Prostate gland (tissue), 2 donors: Measurements from ENCODE around the gene KCNJ4. TPM values are rescaled to one million over a fixed set of nuclear protein-coding genes. Genes with fewer than 3 reads are reported as not detected.

ENCODE experiments used
- DNase-seq: peaks from one replicate; pipeline ENCODE4 v3.0.0-alpha.2; 2019; ENCODE audit warnings: low spot score
- H3K27ac ChIP-seq, 2 donors: fragments of 200-600 bp; sonication (generic); 2 replicates each; pipeline ENCODE4 v1.5.1; 2017 to 2019
- H3K27me3 ChIP-seq: fragments of 200-600 bp; sonication (generic); replicated peaks from 2 replicates; pipeline ENCODE4 v1.5.1; 2019; ENCODE audit not compliant: insufficient read depth
- H3K36me3 ChIP-seq, 2 donors: fragments of 200-600 bp; sonication (generic); 1 replicate in 1 of 2; 2 replicates in 1 of 2; pipeline versions ENCODE4 v1.5.1 to v1.8.1; 2017 to 2019
- H3K4me1 ChIP-seq: fragments of 200-600 bp; sonication (generic); replicated peaks from 2 replicates; pipeline ENCODE4 v1.5.1; 2019
- H3K4me3 ChIP-seq, 2 donors: fragments of 200-600 bp; sonication (generic); 2 replicates each; pipeline ENCODE4 v1.5.1; 2017 to 2019
- H3K9me3 ChIP-seq: fragments of 200-600 bp; sonication (generic); 2 replicates; pipeline ENCODE4 v1.5.1; 2017
- POLR2A ChIP-seq: fragments of 450-650 bp; IDR thresholded peaks from one replicate; pipeline ENCODE4 v1.6.1; 2016; ENCODE audit warnings: antibody characterized with exemption, mild to moderate bottlenecking
- POLR2AphosphoS5 ChIP-seq: sonication (generic); formaldehyde crosslinking; IDR thresholded peaks from one replicate; pipeline ENCODE4 v1.6.1; 2017; ENCODE audit warnings: antibody characterized with exemption
- WGBS: methylation state at CpG from one replicate; pipeline ENCODE4 v1.1.5; 2018; 5-methylcytosine and 5-hydroxymethylcytosine counted together
- intact Hi-C: fragments of 100-400 bp; cut with DNase I; formaldehyde crosslinking; loops from one replicate; pipeline ENCODE4 v1.14.2; 2022
- total RNA-seq, 2 donors: library from RNA; depleted of rRNA; stranded (reverse); fragments of >200 nt; gene quantifications; one replicate each; pipeline ENCODE4 v1.1.0, GENCODE V29; 2016
- TF ChIP-seq, protein P1 (sequence below), 4 experiments: fragments of 200-600 bp in 2 of 4; fragments of 450-650 bp in 2 of 4; sonication (generic) in 2 of 4; IDR thresholded peaks; 1 replicate in 3 of 4; 2 replicates in 1 of 4; pipeline ENCODE4 v1.5.1; 2016 to 2019; ENCODE audit warnings: antibody characterized with exemption in 4 of 4, mild to moderate bottlenecking in 2 of 4, moderate library complexity in 2 of 4

The KCNJ4 gene
- total RNA-seq, 2 donors from 2014 or later, result 3.2 TPM; not detected in 1

DNA sequence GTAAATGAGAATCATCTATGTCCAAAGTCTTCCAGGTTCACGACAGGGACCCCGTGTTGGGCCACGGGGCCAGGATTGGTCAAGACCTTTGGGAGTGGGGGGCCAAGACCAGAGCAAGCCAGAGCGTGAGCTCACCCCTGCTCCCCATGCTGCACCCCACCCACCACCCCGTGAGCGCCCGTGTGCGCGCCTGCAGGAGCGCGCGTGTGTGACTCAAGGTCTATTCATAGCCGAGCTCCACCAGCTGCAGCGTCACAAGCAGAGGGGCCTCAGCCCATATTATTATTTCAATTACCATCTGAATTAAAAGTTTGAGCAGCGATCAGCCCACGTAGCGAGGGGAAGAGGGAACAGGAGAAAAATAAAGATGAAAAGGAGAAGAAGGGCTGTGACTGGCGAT is 5.2 kb downstream of the KCNJ4 start:
- Histone ChIP-seq H3K27me3 (no peaks in the 10 kb centered on the region), H3K9me3 (no peaks in the 10 kb centered on the region), H3K36me3 (no peaks in the 10 kb centered on the region), H3K4me1 (no peaks in the 10 kb centered on the region), H3K27ac (no peak overlapping the region), H3K4me3 (no peak overlapping the region)
- WGBS, result 76% methylated on average over 18 of the region's 18 CpGs
- DNase-seq, result no peak
- intact Hi-C loops, result no loop called here
- TF ChIP-seq POLR2A, result no peak
- TF ChIP-seq, protein P1, sequence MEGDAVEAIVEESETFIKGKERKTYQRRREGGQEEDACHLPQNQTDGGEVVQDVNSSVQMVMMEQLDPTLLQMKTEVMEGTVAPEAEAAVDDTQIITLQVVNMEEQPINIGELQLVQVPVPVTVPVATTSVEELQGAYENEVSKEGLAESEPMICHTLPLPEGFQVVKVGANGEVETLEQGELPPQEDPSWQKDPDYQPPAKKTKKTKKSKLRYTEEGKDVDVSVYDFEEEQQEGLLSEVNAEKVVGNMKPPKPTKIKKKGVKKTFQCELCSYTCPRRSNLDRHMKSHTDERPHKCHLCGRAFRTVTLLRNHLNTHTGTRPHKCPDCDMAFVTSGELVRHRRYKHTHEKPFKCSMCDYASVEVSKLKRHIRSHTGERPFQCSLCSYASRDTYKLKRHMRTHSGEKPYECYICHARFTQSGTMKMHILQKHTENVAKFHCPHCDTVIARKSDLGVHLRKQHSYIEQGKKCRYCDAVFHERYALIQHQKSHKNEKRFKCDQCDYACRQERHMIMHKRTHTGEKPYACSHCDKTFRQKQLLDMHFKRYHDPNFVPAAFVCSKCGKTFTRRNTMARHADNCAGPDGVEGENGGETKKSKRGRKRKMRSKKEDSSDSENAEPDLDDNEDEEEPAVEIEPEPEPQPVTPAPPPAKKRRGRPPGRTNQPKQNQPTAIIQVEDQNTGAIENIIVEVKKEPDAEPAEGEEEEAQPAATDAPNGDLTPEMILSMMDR (IDR thresholded peaks at IDR 0.05), result no peak

DNA sequence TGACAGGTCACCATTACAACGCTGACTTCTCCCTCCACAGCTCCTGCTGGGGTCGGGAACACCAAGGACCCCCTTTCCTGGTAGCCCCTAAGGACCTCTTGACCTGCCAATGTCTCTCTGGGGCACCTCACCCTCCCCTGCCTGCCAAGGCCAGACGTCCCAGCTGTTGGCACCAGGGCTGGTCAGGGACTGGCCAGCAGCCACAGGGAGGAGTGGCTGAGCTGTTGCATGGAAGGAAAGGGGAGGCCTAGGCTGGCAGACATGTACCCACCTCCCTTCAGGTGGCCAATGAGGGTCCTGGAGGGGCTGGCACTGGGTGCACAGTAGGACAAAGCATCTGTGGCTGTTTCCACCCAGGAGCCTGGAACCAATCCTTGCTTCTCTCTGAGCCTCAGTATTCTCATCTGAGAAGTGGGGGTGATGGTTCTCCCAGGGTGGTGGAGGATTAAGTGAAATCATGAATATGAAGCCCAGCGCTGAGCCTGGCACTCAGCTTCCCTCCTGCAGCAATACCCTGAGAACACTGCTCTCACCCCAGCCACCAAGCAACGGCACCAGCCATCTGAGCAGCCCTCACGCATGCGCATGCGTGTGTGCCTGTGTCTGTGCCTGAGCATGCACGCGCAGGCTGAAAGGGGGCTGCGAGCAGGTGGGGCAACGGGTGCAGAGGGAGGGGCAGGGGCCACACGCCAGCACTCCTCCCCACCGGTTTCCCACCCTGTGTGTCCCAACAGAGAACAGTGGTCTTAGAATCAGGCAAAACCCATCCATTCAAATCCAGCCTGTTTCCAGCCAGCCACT is 5.9 kb downstream of the KCNJ4 start:
- Histone ChIP-seq H3K4me1 (no peaks in the 10 kb centered on the region), H3K9me3 (no peaks in the 10 kb centered on the region), H3K36me3 (no peaks in the 10 kb centered on the region), H3K27me3 (no peaks in the 10 kb centered on the region), H3K4me3 (no peak overlapping the region), H3K27ac (no peak overlapping the region)
- TF ChIP-seq POLR2AphosphoS5 (no peak), POLR2A (no peak)
- TF ChIP-seq, protein P1 (IDR thresholded peaks at IDR 0.05), result no peak
- no peak for DNase-seq
- WGBS, result 65% methylated on average over 14 of the region's 14 CpGs
- intact Hi-C loops, result no loop called here

DNA sequence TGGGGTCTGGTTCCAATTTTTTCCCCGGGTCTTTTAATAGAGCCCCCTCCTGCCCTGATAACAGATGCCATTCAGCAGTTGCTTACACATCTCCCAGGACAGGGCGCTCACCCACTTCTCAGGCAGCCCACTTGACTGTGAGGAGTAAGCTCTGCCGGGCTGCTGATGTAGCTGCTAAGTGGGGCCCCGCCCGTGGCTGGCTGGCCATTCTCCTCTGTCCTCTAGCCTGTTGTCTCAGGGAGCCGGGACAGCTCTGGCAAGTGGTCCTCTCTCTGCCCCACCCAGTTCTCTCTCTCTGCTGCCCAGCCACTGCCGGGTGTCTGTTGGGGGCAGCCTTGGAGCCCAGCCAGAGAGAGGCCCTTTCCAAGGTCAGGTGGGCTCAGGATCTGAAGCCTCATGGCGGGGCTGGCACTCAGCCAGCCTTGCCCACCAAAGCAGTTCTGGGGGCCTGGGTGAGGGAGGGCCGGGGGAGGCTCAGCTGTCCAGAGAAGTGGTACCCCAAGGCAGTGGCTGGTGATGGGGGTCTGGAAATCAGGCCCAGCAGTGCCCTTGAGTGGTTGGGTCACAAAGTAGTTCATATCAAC is 8.9 kb downstream of the KCNJ4 start:
- DNase-seq, result no peak
- H3K27ac ChIP-seq, result no peak overlapping the region
- no peak overlapping the region for H3K4me3 ChIP-seq
- intact Hi-C loops, result no loop called here
- 56% methylated on average over 8 of the region's 9 CpGs for WGBS
- no peaks in the 10 kb centered on the region for H3K9me3 ChIP-seq
- TF ChIP-seq POLR2A, result no peak
- TF ChIP-seq POLR2AphosphoS5, result no peak
- TF ChIP-seq, protein P1 (IDR thresholded peaks at IDR 0.05), result no peak
- H3K36me3 ChIP-seq, result no peaks in the 10 kb centered on the region
- no peaks in the 10 kb centered on the region for H3K4me1 ChIP-seq
- H3K27me3 ChIP-seq, result no peaks in the 10 kb centered on the region

DNA sequence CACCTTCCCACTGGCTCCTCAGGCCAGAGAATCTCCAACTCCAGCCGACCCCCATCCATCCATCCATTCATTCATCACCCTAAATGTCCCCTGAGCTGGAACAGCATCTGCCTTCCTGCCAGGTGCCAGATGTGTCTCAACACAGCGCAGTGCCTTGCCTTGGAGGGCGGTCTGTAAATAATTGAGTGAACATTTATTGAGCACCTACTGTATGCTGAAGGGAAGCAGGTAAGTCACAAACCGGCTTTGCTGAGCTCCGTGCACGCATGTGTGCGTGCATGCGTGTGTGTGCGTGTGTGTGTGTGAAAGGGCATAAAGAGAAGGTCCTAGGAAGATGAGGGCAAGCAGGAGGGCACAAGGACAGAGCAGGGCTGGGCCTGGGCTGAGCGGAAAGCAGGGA is 10.2 kb downstream of the KCNJ4 start:
- Histone ChIP-seq H3K4me1 (no peaks in the 10 kb centered on the region), H3K9me3 (no peaks in the 10 kb centered on the region), H3K27me3 (no peaks in the 10 kb centered on the region), H3K4me3 (no peak overlapping the region), H3K27ac (no peak overlapping the region), H3K36me3 (no peaks in the 10 kb centered on the region)
- TF ChIP-seq, protein P1 (IDR thresholded peaks at IDR 0.05), result no peak
- TF ChIP-seq POLR2AphosphoS5 (no peak), POLR2A (no peak)
- WGBS, result 91% methylated on average over 10 of the region's 10 CpGs
- DNase-seq, result no peak
- intact Hi-C loops, result no loop called here
